CD4-positive, alpha-beta T cell treated with Interferon gamma for 1 hour (primary cell): ENCODE data around the gene PHKB.
"Not testable (repeated sequence)": the region's sequence is repeated elsewhere in the genome, so short reads cannot be mapped to it uniquely, and the experiment has no call there.

Experiments
- DNase-seq: peaks from one replicate; pipeline ENCODE4 v3.0.0-alpha.2; 2020

Gene PHKB

GRCh38 chr16:47460711-47461597 lies at the start of gene PHKB, which contains the start of gene ITFG1:
Gene PHKB, plus strand, starts transcription at chr16:47461331. Its CDS starts 20 bp downstream, at chr16:47461351.
Gene ITFG1, minus strand, starts transcription at chr16:47461063. Its CDS starts 18 bp downstream, at chr16:47461045.
- peak; percentile 95 for DNase-seq

DNA sequence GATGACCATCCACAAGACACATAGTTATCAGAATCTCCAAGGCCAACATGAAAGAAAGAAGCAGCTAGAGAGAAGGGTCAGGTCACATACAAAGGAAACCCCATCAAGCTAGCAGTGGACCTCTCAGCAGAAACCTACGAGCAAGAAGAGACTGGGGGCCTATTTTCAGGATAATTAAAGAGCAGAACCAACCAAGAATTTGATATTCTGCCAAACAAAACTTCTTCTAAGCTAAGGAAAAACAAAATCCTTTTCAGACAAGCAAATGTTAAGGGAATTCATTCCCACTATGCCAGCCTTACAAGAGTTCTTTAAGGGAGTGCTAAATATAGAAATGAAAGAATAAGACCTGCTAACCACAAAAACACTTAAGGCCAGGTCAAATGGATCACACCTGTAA lies 48.1 kb upstream of the PHKB start:
- no peak for DNase-seq

DNA sequence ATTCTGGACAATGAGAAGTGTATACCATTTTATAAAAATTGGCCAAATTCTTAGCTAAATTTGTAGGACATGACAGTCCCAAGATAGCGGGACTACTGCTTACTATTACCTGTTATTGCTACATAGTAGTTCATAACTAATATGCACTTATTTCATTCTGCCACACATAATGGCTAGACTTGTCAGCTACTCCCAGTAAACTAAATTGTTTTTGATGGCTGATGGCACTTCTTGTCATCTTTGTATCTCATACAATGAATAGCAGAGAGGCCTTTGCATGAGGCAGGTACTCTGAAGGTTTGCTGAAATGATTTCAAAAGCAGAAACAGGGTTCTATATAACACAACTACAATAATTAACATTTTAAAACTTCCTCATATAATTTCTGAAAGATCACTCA lies 44.3 kb upstream of the PHKB start:
- no peak for DNase-seq

DNA sequence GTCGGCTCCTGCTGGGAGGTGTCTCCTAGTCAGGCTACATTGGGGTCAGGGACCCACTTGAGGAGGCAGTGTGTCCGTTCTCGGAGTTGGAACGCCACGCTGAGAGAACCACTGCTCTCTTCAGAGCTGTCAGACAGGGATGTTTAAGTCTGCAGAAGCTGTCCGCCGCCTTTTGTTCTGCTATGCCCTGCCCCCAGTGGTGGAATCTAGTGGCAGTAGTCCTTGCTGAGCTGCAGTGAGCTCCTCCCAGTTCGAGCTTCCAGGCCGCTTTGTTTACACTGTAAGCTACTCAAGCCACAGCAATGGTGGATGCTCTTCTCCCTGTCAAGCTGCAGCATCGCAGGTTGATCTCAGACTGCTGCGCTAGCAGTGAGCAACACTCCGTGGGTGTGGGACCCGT lies 36.3 kb upstream of the PHKB start:
- no peak for DNase-seq

DNA sequence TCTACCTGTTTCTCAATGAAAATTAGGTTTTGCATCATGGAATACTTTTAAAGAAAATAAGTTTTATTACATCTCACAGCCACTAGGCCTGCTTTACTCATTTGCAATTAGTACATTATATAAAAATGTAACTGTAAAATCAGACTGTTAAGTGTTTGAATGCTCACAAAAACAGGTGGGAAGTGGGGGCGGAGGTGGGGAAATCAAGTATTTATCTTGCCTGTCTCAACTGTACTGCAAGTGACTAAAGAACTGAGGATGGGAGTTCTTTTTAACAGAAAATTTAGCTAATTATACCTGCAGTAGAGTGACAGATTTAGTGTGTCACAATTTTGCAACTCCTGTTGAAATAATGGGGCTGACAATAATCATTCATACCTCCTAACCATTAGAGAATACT lies 34.3 kb upstream of the PHKB start:
- DNase-seq: no peak

- no peak for DNase-seq
These were observed 29.2 kb upstream of the PHKB start for GRCh38 chr16:47431960-47432359.

DNA sequence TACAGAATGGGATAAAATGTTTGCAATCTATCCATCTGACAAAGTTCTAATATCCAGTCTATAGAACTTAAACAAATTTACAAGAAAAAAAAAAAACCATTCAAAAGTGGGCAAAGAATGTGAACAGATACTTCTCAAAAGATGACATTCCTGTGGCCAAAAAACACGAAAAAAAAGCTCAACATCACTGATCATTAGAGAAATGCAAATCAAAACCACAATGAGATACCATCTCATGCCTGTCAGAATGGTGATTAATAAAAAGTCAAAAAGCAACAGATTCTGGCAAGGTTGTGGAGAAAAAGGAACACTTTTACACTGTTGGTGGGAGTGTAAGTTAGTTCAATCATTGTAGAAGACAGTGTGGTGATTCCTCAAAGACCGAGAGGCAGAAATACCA lies 26.9 kb upstream of the PHKB start:
- DNase-seq: not testable (repeated sequence)

- not testable (repeated sequence) for DNase-seq
These were observed 21.1 kb upstream of the PHKB start for GRCh38 chr16:47440066-47440465.

- DNase-seq: not testable (repeated sequence)
These were observed 18.2 kb upstream of the PHKB start for GRCh38 chr16:47442884-47443283.

DNA sequence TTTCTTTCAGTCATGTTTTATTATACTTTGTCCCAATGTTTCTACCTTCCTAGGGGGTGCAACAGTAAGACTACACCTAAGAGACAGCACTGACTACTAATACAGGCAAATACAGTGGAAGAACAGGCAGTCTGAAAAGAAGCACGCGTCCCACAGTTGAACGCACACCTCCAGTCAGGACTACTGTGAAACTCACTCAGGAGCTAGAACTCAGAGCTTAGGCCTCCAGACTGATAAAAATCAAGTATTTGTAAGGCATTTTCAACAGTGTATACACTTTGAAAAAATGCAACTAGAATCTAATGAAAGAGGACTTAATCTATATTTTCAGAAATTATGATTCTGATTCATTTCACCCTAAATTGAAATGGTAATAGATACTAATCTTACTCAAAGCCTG lies 14.7 kb upstream of the PHKB start:
- no peak for DNase-seq

GRCh38 chr16:47448830-47449575 lies 12.1 kb upstream of the PHKB start:
- DNase-seq: no peak

- DNase-seq: no peak
These were observed 11.3 kb upstream of the PHKB start for GRCh38 chr16:47449788-47450187.

GRCh38 chr16:47458331-47458730 lies 2.8 kb upstream of the PHKB start:
- DNase-seq: no peak

DNA sequence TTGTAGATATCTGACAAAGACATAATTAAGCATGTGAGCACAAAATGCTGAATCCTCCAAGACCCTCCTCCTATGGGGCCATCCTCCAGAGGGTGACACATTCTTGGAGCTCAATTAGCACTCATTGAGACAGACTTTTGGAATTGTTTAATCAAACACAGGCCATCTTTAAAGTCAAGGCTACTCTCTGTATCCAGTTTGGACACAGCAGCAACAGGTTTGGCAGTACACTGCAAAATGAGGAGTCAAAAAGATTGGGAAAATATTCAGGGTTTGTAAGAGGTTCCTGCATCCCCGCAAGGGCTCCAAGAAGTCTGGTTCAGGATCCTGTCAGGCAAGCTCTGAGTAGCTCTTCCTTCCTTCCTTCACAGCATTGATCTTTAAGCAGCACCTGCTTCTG lies 1.5 kb upstream of the PHKB start:
- DNase-seq: no peak

DNA sequence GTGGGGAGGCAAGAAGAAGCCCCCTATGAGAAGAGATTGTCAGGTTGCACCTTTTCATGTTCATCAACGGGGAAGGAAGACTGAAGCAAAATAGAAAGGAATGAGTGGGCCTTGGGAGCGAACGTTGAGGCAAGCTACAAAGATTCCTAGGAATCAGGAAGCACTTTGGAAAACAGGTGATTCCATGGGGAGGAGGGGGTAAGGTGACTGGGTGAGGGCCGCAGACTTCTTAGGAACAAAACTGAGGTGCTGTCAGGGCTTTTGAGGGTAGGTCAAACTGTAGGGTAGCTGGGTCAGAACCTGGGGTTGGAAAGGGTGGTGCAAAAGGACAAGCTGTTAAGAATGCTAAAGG lies 796 bp upstream of the PHKB start:
- DNase-seq: no peak

DNA sequence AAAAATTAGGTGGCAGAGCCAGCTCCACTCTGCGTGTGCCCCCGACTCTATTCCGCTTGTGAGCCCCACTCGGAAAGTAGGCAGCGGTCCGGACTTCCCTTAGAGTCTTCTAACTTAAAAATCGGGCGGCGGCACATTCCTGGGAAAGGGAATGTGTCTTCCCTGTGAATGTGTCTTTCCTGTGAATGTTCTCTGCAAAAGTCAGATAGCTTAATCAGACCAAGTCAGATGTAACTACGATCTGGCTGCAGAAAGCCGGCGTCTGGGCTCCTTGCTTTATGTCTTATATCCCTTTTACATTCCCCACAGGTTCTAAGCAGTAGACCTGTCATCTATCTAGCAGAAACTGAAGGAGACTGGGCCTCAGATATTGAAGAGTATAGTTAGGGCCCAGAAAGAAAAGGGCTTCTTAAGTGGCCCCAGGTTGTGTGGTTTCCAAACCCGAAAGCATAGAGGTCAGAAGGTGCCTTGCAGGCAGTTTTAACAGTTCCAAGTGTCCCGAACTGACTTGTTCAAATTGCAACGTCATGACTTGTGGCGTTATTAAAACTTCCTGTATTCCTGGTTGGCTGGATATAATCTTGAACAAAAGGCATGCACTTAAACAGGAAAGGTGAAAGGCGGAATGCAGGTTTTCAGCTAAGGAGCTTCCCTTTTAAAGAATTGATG lies 601 bp downstream of the PHKB start:
- DNase-seq: peak; percentile 2

DNA sequence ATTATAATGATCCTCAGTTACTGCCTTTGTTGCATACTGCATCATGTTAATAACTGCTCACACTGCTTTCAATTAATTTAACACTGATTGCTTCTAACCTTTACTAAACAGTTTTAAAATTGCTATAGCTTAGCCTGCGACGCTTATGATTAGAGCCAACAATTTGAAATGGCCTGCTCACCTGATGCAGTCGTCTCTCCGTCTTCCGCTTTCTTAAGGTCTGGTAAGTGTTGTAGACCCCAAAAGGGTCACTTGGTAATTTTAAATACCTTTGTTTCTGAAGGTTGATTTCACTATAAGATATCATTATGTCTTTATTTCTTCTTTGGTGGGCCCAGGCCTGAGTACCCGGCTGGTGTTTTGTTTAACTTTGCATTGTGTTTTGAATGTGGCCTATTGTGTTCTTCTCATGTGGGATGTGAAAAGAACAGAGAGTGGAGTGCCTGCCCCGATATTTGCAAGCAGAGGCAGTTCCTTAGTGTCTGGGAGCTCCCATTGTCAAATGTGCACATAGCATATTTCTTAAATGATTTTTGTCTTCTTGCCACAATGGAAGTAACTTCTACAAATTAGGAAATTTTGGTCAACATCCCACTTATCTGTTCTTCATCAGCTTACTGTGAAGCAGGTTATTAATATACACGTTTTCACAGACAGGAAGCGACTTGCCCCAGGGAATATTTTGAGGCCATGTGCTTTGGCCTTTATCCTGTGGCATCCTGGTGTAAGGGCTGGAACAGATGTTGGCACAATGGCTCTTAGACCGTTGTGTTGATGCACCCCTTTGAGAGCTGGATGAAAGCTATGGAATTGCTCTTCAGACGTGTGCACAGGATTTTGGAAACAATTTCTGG lies 2.9 kb downstream of the PHKB start:
- DNase-seq: no peak

GRCh38 chr16:47465919-47466630 lies 4.9 kb downstream of the PHKB start:
- no peak for DNase-seq

DNA sequence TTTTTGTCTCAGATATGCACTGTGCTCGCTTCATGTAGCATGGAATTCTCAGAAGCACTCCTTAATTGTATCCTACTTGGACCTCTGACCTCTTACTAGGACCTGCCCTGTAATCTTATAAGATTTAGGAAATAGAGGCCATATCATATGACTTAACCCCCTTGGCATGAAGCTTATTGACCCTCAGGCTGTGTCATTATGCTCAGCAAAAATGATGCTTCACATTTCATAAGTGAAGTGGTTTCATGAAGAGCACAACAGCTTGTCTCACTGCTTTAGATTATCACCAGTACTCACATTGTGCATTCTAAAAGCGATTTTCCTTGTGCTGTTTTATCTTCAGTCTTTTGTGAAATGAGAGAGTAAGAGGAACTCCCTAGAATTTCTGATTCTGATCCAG lies 6.4 kb downstream of the PHKB start:
- DNase-seq: no peak

DNA sequence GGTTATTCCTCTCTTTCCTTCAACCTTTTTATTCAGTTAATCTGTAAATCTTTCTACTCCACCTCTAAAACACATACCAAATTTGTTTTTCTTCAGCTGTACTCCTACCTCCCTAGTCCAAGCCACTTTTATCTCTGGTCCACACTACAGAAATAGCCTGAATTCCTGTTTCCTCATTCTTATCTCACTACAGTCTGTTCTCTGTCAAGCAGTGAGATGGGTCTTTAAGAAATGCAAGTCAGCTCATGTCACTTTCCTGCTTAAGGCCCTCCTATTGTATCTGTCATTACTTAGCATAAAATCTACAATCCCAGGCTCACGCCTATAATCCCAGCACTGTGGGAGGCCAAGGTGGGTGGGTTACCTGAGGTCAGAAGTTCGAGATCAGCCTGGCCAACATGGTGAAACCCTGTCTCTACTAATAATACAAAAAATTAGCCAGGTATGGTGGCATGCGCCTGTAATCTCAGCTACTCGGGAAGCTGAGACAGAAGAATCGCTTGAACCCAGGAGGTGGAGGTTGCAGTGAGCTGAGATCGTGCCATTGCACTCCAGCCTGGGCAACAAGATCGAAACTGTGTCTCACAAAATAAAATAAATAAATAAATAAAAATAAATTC lies 7.0 kb downstream of the PHKB start:
- not testable (repeated sequence) for DNase-seq

DNA sequence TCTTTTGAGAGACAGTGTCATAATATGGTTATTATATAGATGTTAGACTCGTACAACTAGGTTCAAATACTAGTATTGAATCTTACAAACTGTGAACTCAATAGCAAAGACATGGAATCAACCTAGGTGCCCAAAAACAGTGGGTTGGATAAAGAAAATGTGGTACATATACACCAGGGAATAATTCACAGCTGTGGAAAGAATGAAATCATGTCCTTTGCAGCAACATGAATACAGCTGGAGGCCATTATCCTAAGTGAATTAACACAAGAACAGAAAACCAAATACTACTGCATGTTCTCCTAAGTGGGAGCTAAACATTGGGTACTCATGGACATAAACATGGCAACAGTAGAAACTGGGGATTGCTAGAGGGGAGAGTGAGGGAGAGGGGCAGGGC lies 8.1 kb downstream of the PHKB start:
- no peak for DNase-seq

GRCh38 chr16:47470211-47470610 lies 9.1 kb downstream of the PHKB start:
- no peak for DNase-seq
